GM12878 (cell line): ENCODE data around the gene NPDC1. TPM values are rescaled to one million over a fixed set of nuclear protein-coding genes. Genes with fewer than 3 reads are reported as not detected.

ENCODE experiments used
- ATAC-seq: fragments of 200-7000 bp; cut with Tn5 transposase; 3 replicates; pipeline ENCODE4 v1.9.1; 2020; ENCODE audit warnings: mild to moderate bottlenecking, moderate library complexity
- BruUV-seq: library from RNA; stranded (reverse); fragments of 400-500 nt; replicated peaks from 2 replicates; lab custom pipeline; 2021; lab: Mats Ljungman, UMichigan
- CTCF ChIA-PET: fragments of 300-600 bp; sonication (Branson Sonifier 250); formaldehyde crosslinking; extraction: SDS; loops from one replicate; lab custom pipeline; 2021; ENCODE audit warnings: inconsistent platforms; lab: Yijun Ruan, JAX
- POLR2A ChIA-PET: fragments of 350-600 bp; formaldehyde crosslinking; extraction: SDS; loops from one replicate; lab custom pipeline; 2021; ENCODE audit warnings: inconsistent platforms; lab: Charles Lee
- RAD21 ChIA-PET: fragments of 300-600 bp; sonication (Branson Sonifier 250); formaldehyde crosslinking; loops from one replicate; lab custom pipeline; 2023; ENCODE audit warnings: antibody characterized with exemption; ENCODE audit not compliant: unreplicated experiment; lab: Charles Lee
- SMC1A ChIA-PET: fragments of 300-600 bp; sonication (Branson Sonifier 250); formaldehyde crosslinking; loops from one replicate; lab custom pipeline; 2023; ENCODE audit not compliant: unreplicated experiment, uncharacterized antibody; lab: Charles Lee
- DNase-seq: peaks from one replicate; pipeline ENCODE4 v3.0.0-alpha.2; 2011; ENCODE audit warnings: low read depth, low spot score
- FAIRE-seq: peaks from 3 replicates; lab custom pipeline; 2011; peaks lifted over from hg19 to GRCh38; lab: Jason Lieb, UNC
- H2AFZ ChIP-seq: 2 replicates; pipeline ENCODE4 v1.6.0; 2011; ENCODE audit warnings: low read depth, low read length, control low read depth; ENCODE audit not compliant: control insufficient read depth
- H3K27ac ChIP-seq: 2 replicates; pipeline ENCODE4 v1.5.1; 2011; ENCODE audit warnings: control low read depth; ENCODE audit not compliant: control insufficient read depth, insufficient read depth
- H3K27me3 ChIP-seq, 2 experiments: replicated peaks in 1 of 2; 2 replicates each; pipeline versions ENCODE4 v1.6.0 to v1.6.1; 2011; ENCODE audit warnings: low read length in 1 of 2; ENCODE audit not compliant: control insufficient read depth in 2 of 2, insufficient read depth in 2 of 2
- H3K36me3 ChIP-seq, 2 experiments: 2 replicates each; pipeline ENCODE4 v1.5.1; 2011; ENCODE audit warnings: low read length in 1 of 2; ENCODE audit not compliant: control insufficient read depth in 2 of 2, insufficient read depth in 2 of 2
- H3K4me1 ChIP-seq: 2 replicates; pipeline ENCODE4 v1.6.1; 2011; ENCODE audit warnings: mild to moderate bottlenecking, low read length, moderate library complexity, mixed read lengths; ENCODE audit not compliant: control insufficient read depth, insufficient read depth
- H3K4me2 ChIP-seq: 2 replicates; pipeline ENCODE4 v1.6.0; 2011; ENCODE audit warnings: control low read depth; ENCODE audit not compliant: control insufficient read depth, insufficient read depth
- H3K4me3 ChIP-seq: fragments of 200-600 bp; sonication (generic); 2 replicates; pipeline ENCODE4 v1.5.1; 2016
- H3K79me2 ChIP-seq: 2 replicates; pipeline ENCODE4 v1.6.0; 2011; ENCODE audit warnings: low read length; ENCODE audit not compliant: control insufficient read depth, insufficient read depth
- H3K9ac ChIP-seq: 2 replicates; pipeline ENCODE4 v1.8.0; 2011; ENCODE audit warnings: low read length, control low read depth, mixed read lengths; ENCODE audit not compliant: control insufficient read depth, insufficient read depth
- H3K9me3 ChIP-seq: replicated peaks from 3 replicates; pipeline ENCODE4 v1.5.1; 2011; ENCODE audit warnings: mild to moderate bottlenecking, low read length; ENCODE audit not compliant: control insufficient read depth, insufficient read depth
- H4K20me1 ChIP-seq: 2 replicates; pipeline ENCODE4 v1.6.0; 2011; ENCODE audit not compliant: control insufficient read depth, insufficient read depth
- EGR1 ChIP-seq, 2 experiments: IDR thresholded peaks; 1 replicate in 1 of 2; 2 replicates in 1 of 2; pipeline ENCODE4 v1.6.1; 2011 to 2012; ENCODE audit warnings: low read depth in 2 of 2, low read length in 2 of 2, borderline replicate concordance in 1 of 2, mild to moderate bottlenecking in 1 of 2, moderate library complexity in 1 of 2
- ETV6 ChIP-seq, 2 experiments: fragments of 450-650 bp in 1 of 2; IDR thresholded peaks in 1 of 2; conservative IDR thresholded peaks in 1 of 2; 2 replicates each; pipeline ENCODE4 v1.6.1; 2014; ENCODE audit warnings: antibody characterized with exemption in 1 of 2, borderline replicate concordance in 1 of 2, low read depth in 1 of 2, mild to moderate bottlenecking in 1 of 2, moderate library complexity in 1 of 2
- GABPA ChIP-seq: IDR thresholded peaks from 2 replicates; pipeline ENCODE4 v1.6.1; 2014; ENCODE audit warnings: antibody characterized with exemption, low read depth, mild to moderate bottlenecking, inconsistent platforms
- KLF5 ChIP-seq: fragments of 450-650 bp; IDR thresholded peaks from 2 replicates; pipeline ENCODE4 v1.6.1; 2014; ENCODE audit warnings: mild to moderate bottlenecking; ENCODE audit not compliant: partially characterized antibody
- NR2C2 ChIP-seq: IDR thresholded peaks from 2 replicates; pipeline ENCODE4 v1.6.1; 2011; ENCODE audit warnings: borderline replicate concordance, low read depth; ENCODE audit not compliant: control insufficient read depth, insufficient read length
- RCOR1 ChIP-seq: conservative IDR thresholded peaks from 2 replicates; pipeline ENCODE4 v1.6.1; 2012; ENCODE audit warnings: low read depth, low read length, improper control_type of control experiment
- RELA ChIP-seq: fragments of 450-650 bp; IDR thresholded peaks from 2 replicates; pipeline ENCODE4 v1.8.0; 2014; ENCODE audit warnings: borderline replicate concordance; ENCODE audit not compliant: partially characterized antibody
- SMAD5 ChIP-seq: IDR thresholded peaks from 2 replicates; pipeline ENCODE4 v1.6.1; 2016; ENCODE audit warnings: antibody characterized with exemption, low read depth
- SMARCA5 ChIP-seq: fragments of 450-650 bp; IDR thresholded peaks from 2 replicates; pipeline ENCODE4 v1.6.1; 2017; ENCODE audit warnings: mild to moderate bottlenecking
- TCF12 ChIP-seq: IDR thresholded peaks from 2 replicates; pipeline ENCODE4 v1.6.1; 2011; ENCODE audit warnings: low read depth, mild to moderate bottlenecking, low read length
- ZBED1 ChIP-seq: IDR thresholded peaks from 2 replicates; pipeline ENCODE4 v1.6.1; 2016; ENCODE audit warnings: borderline replicate concordance
- ZNF384 ChIP-seq: IDR thresholded peaks from 2 replicates; pipeline ENCODE4 v1.6.1; 2012; ENCODE audit warnings: low read depth, mild to moderate bottlenecking, low read length, improper control_type of control experiment, borderline replicate concordance
- ZNF622 ChIP-seq: fragments of 450-650 bp; IDR thresholded peaks from 2 replicates; pipeline ENCODE4 v1.6.1; 2017; ENCODE audit warnings: mild to moderate bottlenecking, inconsistent platforms
- WGBS: methylation state at CpG from one replicate; pipeline ENCODE4 v1.1.6; 2016; ENCODE audit warnings: low lambda C conversion rate; ENCODE audit not compliant: insufficient replicate concordance, insufficient coverage; ENCODE audit errors: missing lambda C conversion rate; 5-methylcytosine and 5-hydroxymethylcytosine counted together
- in situ Hi-C: fragments of 300-500 bp; cut with MboI; formaldehyde crosslinking; loops from 9 replicates; pipeline ENCODE4 v1.14.3; 2018; ENCODE audit warnings: mixed read lengths
- intact Hi-C: fragments of 100-400 bp; cut with micrococcal nuclease; formaldehyde crosslinking; loops from one replicate; pipeline ENCODE4 v1.14.2; 2022; ENCODE audit not compliant: unreplicated experiment
- polyA plus RNA-seq, 11 experiments: library from polyadenylated mRNA; depleted of rRNA in 4 of 11; unstranded in 6 of 11; stranded (reverse) in 5 of 11; fragments of >200 nt; fragmentation: Nextera tagmentation in 4 of 11; fragmentation: Illumina TruSeq in 1 of 11; extraction: Ambion mirVana in 4 of 11; extraction: Trizol in 1 of 11; gene quantifications; 1 replicate in 1 of 11; 2 replicates in 10 of 11; pipeline versions ENCODE4 v1.2.1 to v1.2.3, GENCODE V29; 2011 to 2016; ENCODE audit warnings: inconsistent platforms in 2 of 11, missing spikeins in 2 of 11, low read depth in 1 of 11
- total RNA-seq, 4 experiments: library from RNA; depleted of rRNA in 3 of 4; stranded (reverse); fragments of >200 nt in 3 of 4; fragmentation: Illumina TruSeq in 1 of 4; extraction: Trizol in 1 of 4; gene quantifications; 2 replicates each; pipeline versions ENCODE4 v1.2.1 to v1.2.3, GENCODE V29; 2013 to 2021
- TF ChIP-seq, protein P1 (sequence below): IDR thresholded peaks from 2 replicates; pipeline ENCODE4 v1.6.1; 2011; ENCODE audit warnings: borderline replicate concordance, low read depth, mild to moderate bottlenecking, moderate library complexity, low read length; ENCODE audit not compliant: insufficient read depth, poor library complexity, severe bottlenecking
- TF ChIP-seq, protein P2 (sequence below): IDR thresholded peaks from 2 replicates; pipeline ENCODE4 v1.6.1; 2012; ENCODE audit warnings: improper control_type of control experiment, low read depth, low read length; ENCODE audit not compliant: insufficient replicate concordance

Gene NPDC1
- total and polyA plus RNA-seq, 10 of the 15 experiments (the other 5 are each of a cell fraction or from before 2014, with no cell fraction given): 0.04 to 1.7 (median 0.77) TPM; not detected in 2

DNA sequence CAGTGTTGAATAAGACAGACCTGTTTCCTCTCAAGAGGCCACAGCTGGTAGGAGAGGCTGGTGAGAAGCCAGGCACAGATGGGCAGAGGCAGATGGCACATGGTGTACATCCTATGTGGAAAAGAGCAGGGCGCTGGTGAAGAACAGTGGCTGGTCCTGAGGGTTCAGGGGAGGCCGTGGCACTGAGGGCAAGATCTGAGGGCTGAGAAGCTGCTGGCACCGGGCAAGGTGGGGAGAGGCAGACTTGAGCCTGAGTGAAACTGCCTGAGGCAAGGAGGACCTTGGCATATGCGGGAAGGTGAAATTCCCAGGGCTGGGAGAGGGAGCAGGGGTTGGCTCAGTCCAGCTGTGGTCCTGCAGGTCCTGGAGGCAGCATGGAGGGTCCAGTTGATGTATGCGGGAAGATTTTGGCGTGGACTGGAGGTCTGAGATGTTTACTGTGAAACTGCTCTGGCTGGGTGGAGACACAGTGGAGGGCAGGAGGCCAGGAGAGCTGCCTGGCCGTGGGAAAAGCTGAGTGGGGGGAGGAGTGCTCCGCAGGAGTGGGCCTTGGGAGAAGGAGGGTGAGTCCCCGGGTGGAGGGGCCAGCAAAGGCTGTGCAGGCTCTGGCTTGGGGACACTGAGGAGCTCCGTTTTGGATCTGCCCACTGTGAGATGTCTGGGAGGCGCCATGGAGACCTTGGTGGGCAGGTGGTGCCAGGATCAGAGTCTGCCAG, 43.4 kb upstream of the NPDC1 start (continued):
- no peak for TF ChIP-seq GABPA
- TF ChIP-seq ETV6 (conservative IDR thresholded peaks at IDR 0.05 in 1 of 2, IDR thresholded peaks at IDR 0.05 in 1 of 2; ENCODE audit: borderline replicate concordance in 1 of 2, low read depth in 1 of 2): no peak
- no peak for TF ChIP-seq KLF5
- TF ChIP-seq EGR1 (IDR thresholded peaks at IDR 0.05; ENCODE audit: borderline replicate concordance in 1 of 2, low read depth in 2 of 2, low read length in 2 of 2): no peak
- no peak for TF ChIP-seq ZNF622
- TF ChIP-seq ZBED1: no peak

- Histone ChIP-seq H4K20me1 (no peaks in the 10 kb centered on the region), H3K4me2 (peak overlapping the region; percentile 96; the same call in 1 of the 2 replicates), H3K27me3 (no peaks in the 10 kb centered on the region), H3K36me3 (peaks cover 0 to 3% of the 10 kb centered on the region in 2 experiments; a peak in 1 of 4 replicates), H3K9me3 (no peaks in the 10 kb centered on the region), H3K27ac (no peak overlapping the region), H3K4me3 (peak overlapping the region; percentile 73), H2AFZ (no peak overlapping the region), H3K9ac (no peak overlapping the region), H3K79me2 (peaks cover 10% of the 10 kb centered on the region), H3K4me1 (peaks cover 24% of the 10 kb centered on the region)
- FAIRE-seq: no peak
- intact Hi-C loops (no loop called here), in situ Hi-C loops (no loop called here)
- no peak for ATAC-seq
- 93% methylated on average over 5 of the region's 5 CpGs for WGBS
- BruUV-seq: TSS peak; percentile 48
- POLR2A ChIA-PET: interaction anchor here (0.5 to 1.7 kb wide), 9 partner anchors 8 to 325 kb away, joined by 3 to 7 read pairs (median 5); partner anchors contain the start of genes SAPCD2 and TPRN
- CTCF ChIA-PET: interaction anchor here (0.8 to 1.6 kb wide), 6 partner anchors 20 to 149 kb away, joined by 3 to 9 read pairs (median 4); no protein-coding TSS in a partner anchor
- DNase-seq: no peak
- RAD21 ChIA-PET: interaction anchor here (0.7 to 2.7 kb wide), 5 partner anchors 8 to 113 kb away, joined by 3 to 32 read pairs (median 15); partner anchors contain the start of genes SAPCD2 and TPRN
- SMC1A ChIA-PET: interaction anchor here (2.7 kb wide), 1 partner anchor 11 kb away, joined by 11 read pairs; the partner anchor contains the start of gene UAP1L1
- TF ChIP-seq SMAD5: no peak
- no peak for TF ChIP-seq ETV6 (conservative IDR thresholded peaks at IDR 0.05 in 1 of 2, IDR thresholded peaks at IDR 0.05 in 1 of 2; ENCODE audit: borderline replicate concordance in 1 of 2, low read depth in 1 of 2)
- no peak for TF ChIP-seq SMARCA5
- TF ChIP-seq, protein P1, sequence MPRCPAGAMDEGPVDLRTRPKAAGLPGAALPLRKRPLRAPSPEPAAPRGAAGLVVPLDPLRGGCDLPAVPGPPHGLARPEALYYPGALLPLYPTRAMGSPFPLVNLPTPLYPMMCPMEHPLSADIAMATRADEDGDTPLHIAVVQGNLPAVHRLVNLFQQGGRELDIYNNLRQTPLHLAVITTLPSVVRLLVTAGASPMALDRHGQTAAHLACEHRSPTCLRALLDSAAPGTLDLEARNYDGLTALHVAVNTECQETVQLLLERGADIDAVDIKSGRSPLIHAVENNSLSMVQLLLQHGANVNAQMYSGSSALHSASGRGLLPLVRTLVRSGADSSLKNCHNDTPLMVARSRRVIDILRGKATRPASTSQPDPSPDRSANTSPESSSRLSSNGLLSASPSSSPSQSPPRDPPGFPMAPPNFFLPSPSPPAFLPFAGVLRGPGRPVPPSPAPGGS: no peak
- no peak for TF ChIP-seq NR2C2
- TF ChIP-seq RCOR1: no peak
- no peak for TF ChIP-seq ZNF384
- TF ChIP-seq RELA: no peak
- TF ChIP-seq, protein P2, sequence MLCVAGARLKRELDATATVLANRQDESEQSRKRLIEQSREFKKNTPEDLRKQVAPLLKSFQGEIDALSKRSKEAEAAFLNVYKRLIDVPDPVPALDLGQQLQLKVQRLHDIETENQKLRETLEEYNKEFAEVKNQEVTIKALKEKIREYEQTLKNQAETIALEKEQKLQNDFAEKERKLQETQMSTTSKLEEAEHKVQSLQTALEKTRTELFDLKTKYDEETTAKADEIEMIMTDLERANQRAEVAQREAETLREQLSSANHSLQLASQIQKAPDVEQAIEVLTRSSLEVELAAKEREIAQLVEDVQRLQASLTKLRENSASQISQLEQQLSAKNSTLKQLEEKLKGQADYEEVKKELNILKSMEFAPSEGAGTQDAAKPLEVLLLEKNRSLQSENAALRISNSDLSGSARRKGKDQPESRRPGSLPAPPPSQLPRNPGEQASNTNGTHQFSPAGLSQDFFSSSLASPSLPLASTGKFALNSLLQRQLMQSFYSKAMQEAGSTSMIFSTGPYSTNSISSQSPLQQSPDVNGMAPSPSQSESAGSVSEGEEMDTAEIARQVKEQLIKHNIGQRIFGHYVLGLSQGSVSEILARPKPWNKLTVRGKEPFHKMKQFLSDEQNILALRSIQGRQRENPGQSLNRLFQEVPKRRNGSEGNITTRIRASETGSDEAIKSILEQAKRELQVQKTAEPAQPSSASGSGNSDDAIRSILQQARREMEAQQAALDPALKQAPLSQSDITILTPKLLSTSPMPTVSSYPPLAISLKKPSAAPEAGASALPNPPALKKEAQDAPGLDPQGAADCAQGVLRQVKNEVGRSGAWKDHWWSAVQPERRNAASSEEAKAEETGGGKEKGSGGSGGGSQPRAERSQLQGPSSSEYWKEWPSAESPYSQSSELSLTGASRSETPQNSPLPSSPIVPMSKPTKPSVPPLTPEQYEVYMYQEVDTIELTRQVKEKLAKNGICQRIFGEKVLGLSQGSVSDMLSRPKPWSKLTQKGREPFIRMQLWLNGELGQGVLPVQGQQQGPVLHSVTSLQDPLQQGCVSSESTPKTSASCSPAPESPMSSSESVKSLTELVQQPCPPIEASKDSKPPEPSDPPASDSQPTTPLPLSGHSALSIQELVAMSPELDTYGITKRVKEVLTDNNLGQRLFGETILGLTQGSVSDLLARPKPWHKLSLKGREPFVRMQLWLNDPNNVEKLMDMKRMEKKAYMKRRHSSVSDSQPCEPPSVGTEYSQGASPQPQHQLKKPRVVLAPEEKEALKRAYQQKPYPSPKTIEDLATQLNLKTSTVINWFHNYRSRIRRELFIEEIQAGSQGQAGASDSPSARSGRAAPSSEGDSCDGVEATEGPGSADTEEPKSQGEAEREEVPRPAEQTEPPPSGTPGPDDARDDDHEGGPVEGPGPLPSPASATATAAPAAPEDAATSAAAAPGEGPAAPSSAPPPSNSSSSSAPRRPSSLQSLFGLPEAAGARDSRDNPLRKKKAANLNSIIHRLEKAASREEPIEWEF: no peak
- TF ChIP-seq TCF12: no peak
Measured at GRCh38 chr9:137088121-137088520, 42.1 kb upstream of the NPDC1 start.
